ENCODE measurements around the gene TES.

Gene TES

DNA sequence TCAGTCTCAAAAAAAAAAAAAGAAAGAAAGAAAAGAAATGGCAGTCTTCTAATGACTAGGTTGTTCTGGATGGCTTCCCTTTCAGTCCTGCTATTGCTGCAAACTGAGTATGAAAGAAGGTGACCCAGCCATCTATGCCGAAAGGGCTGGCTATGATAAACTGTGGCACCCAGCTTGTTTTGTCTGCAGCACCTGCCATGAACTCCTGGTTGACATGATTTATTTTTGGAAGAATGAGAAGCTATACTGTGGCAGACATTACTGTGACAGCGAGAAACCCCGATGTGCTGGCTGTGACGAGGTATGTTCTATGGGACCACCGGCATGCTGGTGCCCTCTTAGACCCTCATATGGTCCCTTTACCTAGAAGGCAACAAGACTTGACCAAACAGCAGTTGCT, 41.3 kb downstream of the TES start:
- H4K20me1 ChIP-seq (ENCODE audit: insufficient read depth, low read length): no peaks in the 10 kb centered on the region
- H3K79me2 ChIP-seq (ENCODE audit: insufficient read depth, low read length): no peaks in the 10 kb centered on the region
- ATAC-seq (ENCODE audit: insufficient read depth, low read depth) (no peak), DNase-seq (no peak)
- H3K9me3 ChIP-seq (ENCODE audit: insufficient read depth, low read length, severe bottlenecking): no peaks in the 10 kb centered on the region
- no peak overlapping the region for H3K9ac ChIP-seq (ENCODE audit: low read depth, low read length)
- TF ChIP-seq, protein P1, sequence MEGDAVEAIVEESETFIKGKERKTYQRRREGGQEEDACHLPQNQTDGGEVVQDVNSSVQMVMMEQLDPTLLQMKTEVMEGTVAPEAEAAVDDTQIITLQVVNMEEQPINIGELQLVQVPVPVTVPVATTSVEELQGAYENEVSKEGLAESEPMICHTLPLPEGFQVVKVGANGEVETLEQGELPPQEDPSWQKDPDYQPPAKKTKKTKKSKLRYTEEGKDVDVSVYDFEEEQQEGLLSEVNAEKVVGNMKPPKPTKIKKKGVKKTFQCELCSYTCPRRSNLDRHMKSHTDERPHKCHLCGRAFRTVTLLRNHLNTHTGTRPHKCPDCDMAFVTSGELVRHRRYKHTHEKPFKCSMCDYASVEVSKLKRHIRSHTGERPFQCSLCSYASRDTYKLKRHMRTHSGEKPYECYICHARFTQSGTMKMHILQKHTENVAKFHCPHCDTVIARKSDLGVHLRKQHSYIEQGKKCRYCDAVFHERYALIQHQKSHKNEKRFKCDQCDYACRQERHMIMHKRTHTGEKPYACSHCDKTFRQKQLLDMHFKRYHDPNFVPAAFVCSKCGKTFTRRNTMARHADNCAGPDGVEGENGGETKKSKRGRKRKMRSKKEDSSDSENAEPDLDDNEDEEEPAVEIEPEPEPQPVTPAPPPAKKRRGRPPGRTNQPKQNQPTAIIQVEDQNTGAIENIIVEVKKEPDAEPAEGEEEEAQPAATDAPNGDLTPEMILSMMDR (IDR thresholded peaks at IDR 0.05; ENCODE audit: borderline replicate concordance, extremely low read depth, low read length, poor library complexity, severe bottlenecking): no peak
- no peak for TF ChIP-seq EZH2 (IDR thresholded peaks at IDR 0.05; ENCODE audit: borderline replicate concordance, low read depth, low read length, severe bottlenecking)
- no peaks in the 10 kb centered on the region for H3K27me3 ChIP-seq (ENCODE audit: insufficient read depth, low read length, poor library complexity)
- H3K4me1 ChIP-seq (ENCODE audit: insufficient read depth, low read length): peaks cover 3% of the 10 kb centered on the region
- no peak overlapping the region for H2AFZ ChIP-seq (ENCODE audit: low read depth, low read length)
- no peak overlapping the region for H3K4me2 ChIP-seq (ENCODE audit: insufficient read depth, low read length)
- no peaks in the 10 kb centered on the region for H3K36me3 ChIP-seq (ENCODE audit: insufficient read depth, low read length)
- H3K4me3 ChIP-seq (ENCODE audit: low read depth in 1 of 2, low read length in 2 of 2): no peak overlapping the region
- no peak overlapping the region for H3K27ac ChIP-seq (ENCODE audit: low read length)

GRCh38 chr7:116252249-116252648, 41.9 kb downstream of the TES start:
- no peak overlapping the region for H3K4me2 ChIP-seq (ENCODE audit: insufficient read depth, low read length)
- H3K27me3 ChIP-seq (ENCODE audit: insufficient read depth, low read length, poor library complexity): no peaks in the 10 kb centered on the region
- TF ChIP-seq, protein P1 (IDR thresholded peaks at IDR 0.05; ENCODE audit: borderline replicate concordance, extremely low read depth, low read length, poor library complexity, severe bottlenecking): no peak
- no peak for TF ChIP-seq EZH2 (IDR thresholded peaks at IDR 0.05; ENCODE audit: borderline replicate concordance, low read depth, low read length, severe bottlenecking)
- peaks cover 3% of the 10 kb centered on the region for H3K4me1 ChIP-seq (ENCODE audit: insufficient read depth, low read length)
- no peaks in the 10 kb centered on the region for H3K36me3 ChIP-seq (ENCODE audit: insufficient read depth, low read length)
- H2AFZ ChIP-seq (ENCODE audit: low read depth, low read length): no peak overlapping the region
- ATAC-seq (ENCODE audit: insufficient read depth, low read depth): no peak
- H4K20me1 ChIP-seq (ENCODE audit: insufficient read depth, low read length): no peaks in the 10 kb centered on the region
- DNase-seq: no peak
- no peak overlapping the region for H3K9ac ChIP-seq (ENCODE audit: low read depth, low read length)
- H3K9me3 ChIP-seq (ENCODE audit: insufficient read depth, low read length, severe bottlenecking): no peaks in the 10 kb centered on the region
- H3K27ac ChIP-seq (ENCODE audit: low read length): no peak overlapping the region
- no peaks in the 10 kb centered on the region for H3K79me2 ChIP-seq (ENCODE audit: insufficient read depth, low read length)
- H3K4me3 ChIP-seq (ENCODE audit: low read depth in 1 of 2, low read length in 2 of 2): no peak overlapping the region

- Histone ChIP-seq H3K27ac (ENCODE audit: low read length) (no peak overlapping the region), H3K4me1 (ENCODE audit: insufficient read depth, low read length) (peaks cover 3% of the 10 kb centered on the region)
- TF ChIP-seq, protein P1 (IDR thresholded peaks at IDR 0.05; ENCODE audit: borderline replicate concordance, extremely low read depth, low read length, poor library complexity, severe bottlenecking): no peak
Measured at GRCh38 chr7:116257156-116257555, 46.8 kb downstream of the TES start.

DNA sequence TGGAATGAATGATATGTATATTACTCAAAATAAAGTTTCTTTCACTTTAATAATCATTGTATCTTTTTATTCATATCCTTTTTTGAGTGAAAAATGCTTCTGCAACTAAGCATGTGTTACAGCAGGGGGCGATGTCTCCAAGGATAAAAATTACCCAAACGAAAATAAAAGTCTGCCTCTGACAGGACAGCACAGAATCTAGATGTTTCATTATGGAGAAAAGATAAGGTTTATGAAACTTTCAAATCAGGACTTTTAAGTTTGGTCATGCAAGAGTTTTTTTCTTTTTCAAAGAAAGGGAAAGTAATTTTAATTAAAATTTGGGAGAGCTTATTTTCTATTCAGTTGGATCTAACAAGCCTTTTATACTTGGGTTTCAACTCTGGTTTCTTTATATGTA, 48.4 kb downstream of the TES start:
- Histone ChIP-seq H3K4me1 (ENCODE audit: insufficient read depth, low read length) (peaks cover 3% of the 10 kb centered on the region), H3K4me2 (ENCODE audit: insufficient read depth, low read length) (no peak overlapping the region), H3K27me3 (ENCODE audit: insufficient read depth, low read length, poor library complexity) (peaks cover 11% of the 10 kb centered on the region), H3K36me3 (ENCODE audit: insufficient read depth, low read length) (no peaks in the 10 kb centered on the region), H3K27ac (ENCODE audit: low read length) (no peak overlapping the region), H3K4me3 (ENCODE audit: low read depth in 1 of 2, low read length in 2 of 2) (no peak overlapping the region), H3K9ac (ENCODE audit: low read depth, low read length) (no peak overlapping the region), H3K79me2 (ENCODE audit: insufficient read depth, low read length) (no peaks in the 10 kb centered on the region), H4K20me1 (ENCODE audit: insufficient read depth, low read length) (no peaks in the 10 kb centered on the region), H3K9me3 (ENCODE audit: insufficient read depth, low read length, severe bottlenecking) (no peaks in the 10 kb centered on the region), H2AFZ (ENCODE audit: low read depth, low read length) (no peak overlapping the region)
- peak; percentile 34 for DNase-seq
- peak; percentile 58; the same call in 2 of the 3 replicates for ATAC-seq (ENCODE audit: insufficient read depth, low read depth)
- no peak for TF ChIP-seq EZH2 (IDR thresholded peaks at IDR 0.05; ENCODE audit: borderline replicate concordance, low read depth, low read length, severe bottlenecking)
- TF ChIP-seq, protein P1 (IDR thresholded peaks at IDR 0.05; ENCODE audit: borderline replicate concordance, extremely low read depth, low read length, poor library complexity, severe bottlenecking): peak; percentile 85

More at GRCh38 chr7:116257156-116257555, 46.8 kb downstream of the TES start:
- ATAC-seq (ENCODE audit: insufficient read depth, low read depth) (no peak), DNase-seq (no peak)
- no peaks in the 10 kb centered on the region for H3K79me2 ChIP-seq (ENCODE audit: insufficient read depth, low read length)
- H3K27me3 ChIP-seq (ENCODE audit: insufficient read depth, low read length, poor library complexity): peaks cover 11% of the 10 kb centered on the region
- H3K9me3 ChIP-seq (ENCODE audit: insufficient read depth, low read length, severe bottlenecking): no peaks in the 10 kb centered on the region
- H3K4me3 ChIP-seq (ENCODE audit: low read depth in 1 of 2, low read length in 2 of 2): no peak overlapping the region
- no peaks in the 10 kb centered on the region for H4K20me1 ChIP-seq (ENCODE audit: insufficient read depth, low read length)
- H2AFZ ChIP-seq (ENCODE audit: low read depth, low read length): no peak overlapping the region
- H3K36me3 ChIP-seq (ENCODE audit: insufficient read depth, low read length): no peaks in the 10 kb centered on the region
- no peak overlapping the region for H3K9ac ChIP-seq (ENCODE audit: low read depth, low read length)
- H3K4me2 ChIP-seq (ENCODE audit: insufficient read depth, low read length): no peak overlapping the region

Data from DND-41 (cell line).